ENCODE measurements around the gene CERS3.

The CERS3 gene

DNA sequence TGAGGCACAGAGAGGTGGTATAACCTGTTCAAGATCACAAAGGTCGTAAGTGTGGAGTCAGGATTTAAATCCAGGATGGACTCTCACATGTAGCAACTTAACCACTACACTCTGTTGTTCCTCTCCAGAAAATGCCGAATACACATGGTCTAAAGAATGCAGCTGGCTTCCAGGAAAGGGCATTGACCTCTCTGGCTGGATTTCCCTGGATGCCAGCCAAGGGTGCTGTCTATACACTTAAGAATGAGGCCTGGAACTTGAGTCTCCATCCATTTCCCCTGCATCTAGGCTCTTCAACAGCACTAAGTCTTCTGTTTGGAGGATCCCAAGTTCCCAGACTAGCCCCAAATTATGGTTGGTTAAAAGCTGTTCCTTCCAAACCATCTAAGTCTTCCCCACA lies 60.5 kb downstream of the CERS3 start:
- POLR2A ChIA-PET: no interaction called here
- CTCF ChIA-PET: no interaction called here
- H3K4me3 ChIP-seq (ENCODE audit: low read depth, low read length): no peak overlapping the region
- TF ChIP-seq CTCF (IDR thresholded peaks at IDR 0.05; ENCODE audit: insufficient read depth, low read length, missing control alignments): no peak
- DNase-seq (ENCODE audit: low read depth, low spot score): no peak

- no peak for DNase-seq (ENCODE audit: low read depth, low spot score)
- ChIA-PET POLR2A (no interaction called here), CTCF (no interaction called here)
- no peak for TF ChIP-seq CTCF (IDR thresholded peaks at IDR 0.05; ENCODE audit: insufficient read depth, low read length, missing control alignments)
- H3K4me3 ChIP-seq (ENCODE audit: low read depth, low read length): no peak overlapping the region
These were observed 62.7 kb downstream of the CERS3 start for GRCh38 chr15:100466073-100466472.

DNA sequence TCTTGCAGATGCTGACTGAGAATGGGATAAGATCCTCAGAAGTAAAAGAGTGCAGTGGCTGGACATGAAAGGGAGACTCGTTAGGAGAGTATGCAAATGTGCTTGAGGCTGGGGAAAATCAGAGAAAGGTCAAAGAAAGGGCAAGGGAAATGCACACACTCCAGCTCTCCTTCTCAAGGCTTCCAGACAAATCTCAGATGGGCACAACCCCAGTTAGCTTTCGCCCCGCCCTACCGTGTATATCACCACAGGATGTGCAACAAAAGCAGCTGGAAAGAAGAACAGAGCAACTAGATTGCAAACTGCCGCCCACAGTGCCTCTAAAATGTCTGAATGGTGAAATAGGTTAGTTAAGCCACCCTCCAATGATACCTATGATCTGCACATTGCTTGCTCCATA lies 63.9 kb downstream of the CERS3 start:
- ChIA-PET CTCF (no interaction called here), POLR2A (no interaction called here)
- H3K4me3 ChIP-seq (ENCODE audit: low read depth, low read length): no peak overlapping the region
- TF ChIP-seq CTCF (IDR thresholded peaks at IDR 0.05; ENCODE audit: insufficient read depth, low read length, missing control alignments): no peak
- DNase-seq (ENCODE audit: low read depth, low spot score): no peak

GRCh38 chr15:100464256-100464655 lies 64.5 kb downstream of the CERS3 start:
- TF ChIP-seq CTCF (IDR thresholded peaks at IDR 0.05; ENCODE audit: insufficient read depth, low read length, missing control alignments): no peak
- no peak for DNase-seq (ENCODE audit: low read depth, low spot score)
- no peak overlapping the region for H3K4me3 ChIP-seq (ENCODE audit: low read depth, low read length)
- CTCF ChIA-PET: no interaction called here
- POLR2A ChIA-PET: no interaction called here

- POLR2A ChIA-PET: no interaction called here
- CTCF ChIA-PET: no interaction called here
- no peak for TF ChIP-seq CTCF (IDR thresholded peaks at IDR 0.05; ENCODE audit: insufficient read depth, low read length, missing control alignments)
- DNase-seq (ENCODE audit: low read depth, low spot score): no peak
- H3K4me3 ChIP-seq (ENCODE audit: low read depth, low read length): no peak overlapping the region
These were observed 65.2 kb downstream of the CERS3 start for GRCh38 chr15:100463515-100463914.

- ChIA-PET POLR2A (no interaction called here), CTCF (no interaction called here)
- no peak overlapping the region for H3K4me3 ChIP-seq (ENCODE audit: low read depth, low read length)
- no peak for TF ChIP-seq CTCF (IDR thresholded peaks at IDR 0.05; ENCODE audit: insufficient read depth, low read length, missing control alignments)
- no peak for DNase-seq (ENCODE audit: low read depth, low spot score)
These were observed 67.7 kb downstream of the CERS3 start for GRCh38 chr15:100461049-100461448.

All from AG04449 (cell line).